HG03060 (cell line): ENCODE measurements around the gene WDR37.
"Not testable (repeated sequence)": the region's sequence is repeated elsewhere in the genome, so short reads cannot be mapped to it uniquely, and the experiment has no call there.

Experiments
- ATAC-seq: cut with Tn5 transposase; IDR thresholded peaks from one replicate; pipeline ENCODE4 v1.9.1; 2021; ENCODE audit warnings: low read depth, moderate number of reproducible peaks; ENCODE audit not compliant: unreplicated experiment

Gene WDR37, protein sequence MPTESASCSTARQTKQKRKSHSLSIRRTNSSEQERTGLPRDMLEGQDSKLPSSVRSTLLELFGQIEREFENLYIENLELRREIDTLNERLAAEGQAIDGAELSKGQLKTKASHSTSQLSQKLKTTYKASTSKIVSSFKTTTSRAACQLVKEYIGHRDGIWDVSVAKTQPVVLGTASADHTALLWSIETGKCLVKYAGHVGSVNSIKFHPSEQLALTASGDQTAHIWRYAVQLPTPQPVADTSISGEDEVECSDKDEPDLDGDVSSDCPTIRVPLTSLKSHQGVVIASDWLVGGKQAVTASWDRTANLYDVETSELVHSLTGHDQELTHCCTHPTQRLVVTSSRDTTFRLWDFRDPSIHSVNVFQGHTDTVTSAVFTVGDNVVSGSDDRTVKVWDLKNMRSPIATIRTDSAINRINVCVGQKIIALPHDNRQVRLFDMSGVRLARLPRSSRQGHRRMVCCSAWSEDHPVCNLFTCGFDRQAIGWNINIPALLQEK

DNA sequence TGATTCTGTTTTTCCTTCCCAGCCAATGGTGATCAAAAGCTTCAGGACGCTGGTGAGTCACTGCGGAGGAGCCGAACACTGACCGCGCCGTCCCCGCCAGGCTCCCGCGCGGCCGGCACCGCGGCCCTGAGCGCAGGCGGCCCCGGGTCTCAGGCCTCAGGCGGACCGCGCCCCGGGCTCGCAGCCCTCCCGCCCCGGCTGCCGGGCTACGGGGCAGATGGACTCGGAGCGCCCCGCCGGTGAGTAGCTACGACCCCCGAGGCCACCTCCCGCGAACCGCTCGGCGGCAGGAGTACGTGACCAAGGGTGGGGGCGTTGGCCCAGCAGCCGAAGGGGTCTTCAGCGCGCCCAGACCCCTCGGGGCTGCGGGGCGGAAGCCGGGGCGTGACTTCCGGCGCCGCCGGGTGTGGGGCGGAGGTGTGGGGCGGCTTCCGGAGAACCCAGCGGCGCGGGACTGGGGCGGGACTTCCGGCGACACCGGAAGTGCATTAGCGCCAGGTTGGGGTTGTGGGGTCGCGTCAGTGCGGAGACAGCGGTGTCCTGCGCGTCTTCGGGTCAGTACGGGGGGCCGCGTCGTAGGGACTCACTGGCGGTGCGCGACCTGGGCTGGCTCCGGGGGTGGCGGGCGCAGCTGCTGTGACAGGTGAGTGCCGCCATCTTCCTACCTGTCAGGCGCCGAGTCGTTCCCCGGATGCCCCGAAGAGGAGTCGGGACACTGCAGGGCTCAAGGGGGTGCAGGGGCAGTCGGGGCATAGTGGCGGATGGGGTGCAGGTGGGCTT lies at the start of gene WDR37:
TSS of gene WDR37 (plus strand) at position 60 of the 780 bp plus-strand sequence. CDS start 15,771 bp downstream, outside the sequence.
- ATAC-seq = peak; percentile 49

DNA sequence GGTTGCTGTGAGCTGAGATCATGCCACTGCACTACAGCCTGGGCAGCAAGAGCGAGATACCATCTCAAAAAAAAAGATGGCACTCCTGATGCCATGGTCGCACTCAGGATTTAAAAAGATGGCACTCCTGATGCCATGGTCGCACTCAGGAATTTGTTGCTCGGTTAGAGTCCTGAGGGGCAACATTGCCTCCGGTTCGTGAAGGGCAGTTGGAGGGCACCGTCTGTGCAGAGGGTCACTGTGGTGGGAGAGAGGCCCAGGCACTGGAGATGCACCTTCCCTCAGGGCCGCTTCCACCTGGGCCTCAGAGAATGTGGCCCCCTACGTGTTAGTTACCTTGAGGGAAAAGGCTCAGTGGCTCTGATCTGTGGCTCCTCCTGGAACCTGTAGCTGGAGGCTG lies 49.6 kb upstream of the WDR37 start:
- ATAC-seq = no peak

DNA sequence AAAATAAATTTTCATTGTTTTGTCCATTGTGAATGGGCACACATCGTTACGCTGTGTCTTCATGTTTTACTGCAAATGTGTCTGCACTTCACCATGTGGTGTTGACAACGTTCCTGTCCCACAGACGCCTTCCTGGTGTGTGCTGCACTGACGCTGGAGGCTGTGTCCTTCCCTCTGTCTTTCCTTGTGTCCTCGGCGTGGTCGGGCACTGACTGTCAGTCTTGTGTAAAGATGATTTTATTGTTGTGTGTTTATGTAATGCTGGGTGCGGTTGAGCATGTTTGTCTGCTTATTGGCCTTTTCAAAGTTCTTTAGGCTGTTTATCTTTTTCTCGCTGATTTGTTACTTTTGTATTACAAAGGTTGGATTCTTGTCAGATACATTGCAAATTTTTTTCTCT lies 48.6 kb upstream of the WDR37 start:
- ATAC-seq = no peak

DNA sequence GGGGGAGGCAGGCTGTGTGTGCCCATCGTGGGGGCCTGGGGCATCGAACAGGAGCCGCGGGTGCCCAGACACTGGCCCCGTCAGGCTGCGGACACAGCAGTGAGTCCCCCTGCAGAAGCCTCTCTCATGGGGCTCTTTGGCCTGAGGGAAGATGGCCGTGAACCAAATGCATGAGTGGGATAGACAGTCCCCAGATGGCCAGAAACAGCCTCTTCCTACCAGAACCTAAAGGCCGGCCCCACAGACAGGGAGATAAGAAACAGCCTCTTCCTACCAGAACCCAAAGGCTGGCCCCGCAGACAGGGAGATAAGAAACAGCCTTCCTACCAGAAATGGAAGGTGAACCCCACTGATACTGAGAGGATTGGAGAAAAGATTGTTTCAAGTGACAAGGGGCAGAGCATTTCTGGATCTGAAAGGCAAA lies 47.1 kb upstream of the WDR37 start:
- ATAC-seq = no peak

DNA sequence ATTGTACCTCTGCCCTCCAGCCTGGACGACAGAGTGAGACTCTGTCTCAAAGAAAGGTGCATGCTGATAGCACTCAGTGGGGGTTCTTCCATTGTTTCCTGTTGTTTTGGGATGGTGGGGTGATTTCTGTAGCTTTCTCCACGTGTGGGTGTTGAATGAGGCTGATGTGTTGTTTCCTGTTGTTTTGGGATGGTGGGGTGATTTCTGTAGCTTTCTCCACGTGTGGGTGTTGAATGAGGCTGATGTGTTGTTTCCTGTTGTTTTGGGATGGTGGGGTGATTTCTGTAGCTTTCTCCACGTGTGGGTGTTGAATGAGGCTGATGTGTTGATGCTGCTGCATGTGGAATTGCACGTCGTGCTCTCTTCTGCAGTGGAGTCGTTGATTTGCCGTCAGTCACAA lies 46.2 kb upstream of the WDR37 start:
- ATAC-seq = not testable (repeated sequence)

DNA sequence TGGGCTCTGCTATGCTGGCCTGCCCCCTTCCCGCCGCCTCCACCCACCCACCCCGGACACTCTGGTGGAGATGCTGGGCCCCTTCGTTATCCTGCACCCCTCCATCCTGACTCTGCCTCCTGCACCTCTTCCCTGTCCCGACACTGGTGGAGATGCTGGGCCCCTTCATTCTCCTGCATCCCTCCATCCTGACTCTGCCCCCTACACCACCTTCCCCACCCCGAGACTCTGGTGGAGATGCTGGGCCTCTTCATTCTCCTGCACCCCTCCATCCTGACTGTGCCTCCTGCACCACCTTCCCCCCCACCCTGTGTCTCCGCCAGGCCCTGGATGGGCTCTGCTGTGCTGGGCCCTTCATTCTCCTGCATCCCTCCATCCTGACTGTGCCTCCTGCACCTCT lies 45.5 kb upstream of the WDR37 start:
- ATAC-seq = no peak

DNA sequence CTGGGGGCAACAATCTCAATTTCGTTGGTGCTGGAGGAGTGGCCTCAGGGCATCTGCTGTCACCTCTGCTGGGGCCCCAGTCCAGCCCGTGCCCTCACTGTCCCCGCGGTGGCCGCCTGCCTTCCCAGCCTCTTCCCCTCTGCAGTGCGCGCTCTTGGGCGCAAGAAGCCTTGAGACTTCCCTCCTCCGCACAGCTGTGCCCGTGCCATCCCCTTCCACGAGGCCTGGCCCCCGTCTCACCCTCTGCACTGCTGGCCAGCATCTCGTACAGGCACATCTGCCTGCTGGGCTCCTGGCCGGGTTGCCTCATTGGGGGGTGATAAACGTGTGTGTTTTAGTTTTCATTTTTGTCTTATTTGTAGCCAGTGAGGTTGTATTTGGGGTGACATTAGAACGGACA lies 44.5 kb upstream of the WDR37 start:
- no peak for ATAC-seq

DNA sequence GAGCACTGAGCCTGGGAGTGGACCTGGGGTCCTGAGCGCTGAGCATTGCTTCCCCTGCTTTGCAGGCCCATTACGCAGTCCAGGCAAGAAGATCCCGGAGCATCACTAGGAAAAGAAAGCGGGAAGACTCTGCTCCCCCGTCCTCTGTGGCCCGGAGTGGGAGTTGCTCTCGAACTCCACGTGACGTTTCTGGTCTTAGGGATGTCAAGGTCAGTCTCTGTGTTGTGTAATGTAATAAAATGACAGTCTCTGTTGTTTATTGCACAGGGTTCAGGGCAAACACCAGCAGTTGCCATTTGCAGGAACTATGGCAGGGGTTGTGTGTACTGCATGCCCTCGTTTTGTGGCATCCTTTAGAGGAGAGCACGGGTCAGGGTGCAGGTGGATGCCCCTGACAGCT lies 40.5 kb upstream of the WDR37 start:
- ATAC-seq = no peak

DNA sequence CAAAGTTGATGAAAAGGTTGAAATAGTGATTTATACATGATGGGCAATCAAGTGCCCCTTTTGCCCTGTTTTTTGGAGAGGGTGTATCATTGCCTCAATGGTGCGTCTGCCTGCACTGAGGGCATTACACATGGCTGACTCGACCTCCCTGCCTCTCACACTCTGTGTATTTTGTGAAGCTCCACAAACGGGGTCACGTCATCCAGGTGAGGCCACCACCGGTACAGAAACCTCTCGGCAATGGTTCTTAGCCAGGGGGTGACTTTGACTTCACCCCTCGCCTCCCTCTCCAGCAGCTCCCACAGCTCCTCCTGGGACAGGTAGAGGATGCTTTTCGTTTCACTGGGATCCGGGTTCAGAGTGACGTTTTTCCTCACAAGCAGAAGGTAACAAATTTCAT lies 36.8 kb upstream of the WDR37 start:
- no peak for ATAC-seq

DNA sequence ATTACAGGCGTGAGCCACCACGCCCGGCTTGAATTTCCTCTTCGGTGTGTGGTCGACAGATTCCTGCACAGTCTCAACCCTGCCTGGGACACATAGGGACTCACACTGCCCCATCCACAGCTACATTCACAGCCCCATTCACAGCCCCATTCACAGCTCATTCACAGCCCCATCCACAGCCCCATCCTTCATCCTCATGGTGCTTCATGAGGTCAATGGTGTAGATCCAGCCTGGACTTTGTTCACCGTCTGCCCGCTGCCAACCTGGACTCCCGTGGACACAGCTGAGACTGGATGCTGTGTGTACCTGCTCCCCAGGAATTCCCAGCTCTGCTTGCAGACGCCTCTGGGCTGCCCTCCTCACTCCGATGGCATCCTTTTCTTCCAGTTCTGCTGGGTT lies 35.7 kb upstream of the WDR37 start:
- ATAC-seq = no peak

DNA sequence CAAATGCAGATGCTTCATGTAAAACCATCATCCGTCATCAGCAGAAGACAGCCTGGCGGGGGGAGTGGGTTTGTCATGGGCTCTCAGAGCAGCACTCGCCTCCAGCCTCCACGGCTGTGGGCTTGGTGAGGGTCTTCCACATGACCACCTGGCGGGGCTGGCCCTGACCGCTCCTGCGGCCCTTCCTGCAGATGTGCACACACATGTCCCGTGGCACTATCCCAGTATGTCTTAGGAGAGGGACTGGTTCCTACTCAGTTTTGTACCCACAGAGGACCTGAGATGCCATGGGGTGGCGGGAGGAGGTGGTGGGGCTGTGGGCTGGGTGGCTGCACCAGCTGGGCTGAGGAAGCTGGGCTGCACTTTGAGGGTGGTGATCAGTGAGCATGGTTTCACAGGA lies 35.2 kb upstream of the WDR37 start:
- no peak for ATAC-seq

DNA sequence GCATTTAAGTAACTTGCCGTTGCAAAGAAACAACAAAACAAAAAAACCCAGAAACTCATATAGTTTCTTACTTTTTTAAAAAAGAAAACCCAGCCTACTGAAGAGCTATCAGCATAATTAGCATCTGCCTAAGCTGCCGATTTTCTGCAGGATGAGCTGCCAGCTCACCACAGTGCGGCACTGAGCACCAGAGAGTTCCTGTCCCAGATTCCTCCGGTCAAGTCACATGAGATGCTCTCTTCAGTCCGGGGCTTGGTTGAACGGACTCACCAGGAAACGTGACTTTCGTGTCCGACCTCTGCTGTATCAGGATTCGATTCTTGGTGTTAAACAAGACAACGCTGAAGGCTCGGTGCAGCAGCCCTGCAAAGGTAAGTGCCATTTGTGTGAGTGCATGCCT lies 33.8 kb upstream of the WDR37 start:
- no peak for ATAC-seq

DNA sequence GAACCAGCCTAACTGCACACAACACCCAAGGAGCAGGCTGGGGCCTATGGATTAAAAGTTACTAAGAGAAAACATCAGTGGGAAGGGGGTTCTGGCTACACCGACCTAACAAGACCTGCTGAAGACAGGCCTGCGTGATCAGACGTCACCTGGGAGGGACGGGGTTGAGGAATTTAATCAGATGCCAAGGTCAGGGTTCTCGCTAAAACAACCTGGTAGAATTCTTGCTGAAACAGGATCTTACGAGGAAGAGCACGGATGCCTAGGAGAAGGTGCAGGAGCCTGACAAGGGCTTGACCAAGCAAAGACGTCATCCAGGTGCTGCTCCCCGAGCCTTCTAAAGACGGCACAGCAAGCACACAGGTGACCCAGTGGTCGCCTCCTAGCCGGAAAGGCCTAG lies 32.1 kb upstream of the WDR37 start:
- no peak for ATAC-seq

DNA sequence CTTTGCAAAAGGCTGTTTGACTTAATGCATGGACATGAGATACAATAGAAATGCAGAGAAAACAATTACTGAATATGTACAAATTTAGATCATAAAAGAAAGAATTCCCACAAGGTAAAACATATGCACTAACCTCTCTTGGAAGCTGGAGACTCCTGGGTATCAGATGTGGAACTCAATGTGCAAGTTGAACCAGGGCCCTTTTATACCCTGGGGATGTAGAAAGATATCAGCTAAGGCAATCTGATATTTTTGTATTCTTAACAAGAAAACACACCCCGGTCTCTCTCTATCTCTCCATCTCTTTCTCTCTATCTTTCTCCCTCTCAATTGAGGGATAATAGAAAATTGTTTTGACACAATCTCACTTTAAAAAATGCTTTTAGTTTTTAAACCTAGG lies 30.5 kb upstream of the WDR37 start, which contains the start of gene IDI2:
TSS of gene IDI2 (minus strand) at position 177 of the 400 bp plus-strand sequence. CDS start 1,136 bp downstream, outside the sequence.
- ATAC-seq = no peak

DNA sequence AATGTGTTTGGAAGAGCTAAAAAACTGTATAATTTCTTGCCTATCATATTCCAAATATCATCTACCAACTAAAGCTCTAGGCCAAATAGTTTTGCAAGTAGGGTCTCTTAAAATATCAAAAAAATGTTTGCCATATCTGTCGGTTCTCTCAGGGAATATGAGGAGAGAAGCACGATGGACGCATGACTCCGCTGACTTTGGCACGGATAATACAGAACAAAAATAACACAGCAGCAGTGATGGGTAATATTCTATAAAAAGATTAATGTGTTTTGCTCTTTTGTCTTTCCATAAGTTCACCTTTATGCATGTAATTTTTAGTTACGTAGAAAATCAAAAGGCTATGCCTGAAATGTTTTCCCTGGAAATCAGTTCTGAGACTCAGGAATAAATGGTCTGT lies 29.6 kb upstream of the WDR37 start:
- ATAC-seq = no peak

DNA sequence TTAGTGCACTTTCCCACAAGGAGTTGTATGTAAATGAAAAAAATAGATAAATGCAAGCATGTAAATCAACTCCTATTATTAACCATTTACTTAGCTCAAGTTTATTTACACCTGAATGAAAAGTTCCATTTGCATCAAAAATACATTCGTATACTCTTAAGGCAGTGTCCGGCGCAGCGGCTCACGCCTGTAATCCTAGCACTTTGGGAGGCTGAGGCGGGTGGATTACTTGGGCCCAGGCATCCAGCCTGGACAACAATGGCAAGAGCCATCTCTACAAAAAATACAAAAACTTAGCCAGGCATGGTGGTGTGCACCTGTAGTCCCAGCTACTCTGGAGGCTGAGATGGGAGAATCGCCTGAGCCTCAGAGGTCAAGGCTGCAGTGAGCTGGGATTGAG lies 26.3 kb upstream of the WDR37 start:
- ATAC-seq = no peak

DNA sequence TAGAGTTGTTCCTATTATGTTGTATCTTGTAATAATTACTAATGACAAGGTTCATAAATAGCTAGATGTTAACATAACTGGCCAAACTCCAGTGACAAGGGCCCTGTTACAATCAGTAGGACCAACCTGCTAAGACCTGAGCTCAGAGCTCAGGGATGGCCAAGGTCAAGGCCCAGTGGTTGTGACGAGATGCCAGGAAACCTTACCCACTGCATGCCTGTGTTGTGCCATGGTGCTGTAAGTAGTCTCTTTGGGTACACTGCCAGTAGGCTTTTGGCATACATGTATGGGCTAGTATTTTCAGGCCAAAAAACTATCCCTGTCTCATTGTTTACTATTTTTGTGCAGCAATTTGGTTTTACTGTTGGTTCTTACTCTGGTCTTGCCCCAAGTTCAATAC lies 22.6 kb upstream of the WDR37 start:
- ATAC-seq = no peak

DNA sequence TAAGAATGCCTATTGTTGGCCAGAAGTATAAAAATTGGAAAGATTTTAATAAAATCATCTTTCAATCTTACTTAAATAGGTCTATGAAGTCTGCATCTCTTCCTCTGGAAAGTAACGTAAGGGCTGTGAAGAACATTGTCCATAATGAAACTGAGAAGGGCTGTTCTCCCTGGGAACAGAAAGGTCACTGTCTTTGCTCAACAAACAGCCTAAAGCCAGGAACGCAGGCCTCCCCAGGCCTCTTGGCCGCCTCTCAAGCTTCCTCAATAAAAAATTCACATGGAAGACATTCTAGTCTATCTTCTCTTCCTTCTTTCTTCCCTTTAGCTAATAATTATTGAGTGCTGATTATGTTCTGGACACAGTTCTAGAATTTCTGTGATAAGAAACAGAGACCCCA lies 21.4 kb upstream of the WDR37 start:
- no peak for ATAC-seq

DNA sequence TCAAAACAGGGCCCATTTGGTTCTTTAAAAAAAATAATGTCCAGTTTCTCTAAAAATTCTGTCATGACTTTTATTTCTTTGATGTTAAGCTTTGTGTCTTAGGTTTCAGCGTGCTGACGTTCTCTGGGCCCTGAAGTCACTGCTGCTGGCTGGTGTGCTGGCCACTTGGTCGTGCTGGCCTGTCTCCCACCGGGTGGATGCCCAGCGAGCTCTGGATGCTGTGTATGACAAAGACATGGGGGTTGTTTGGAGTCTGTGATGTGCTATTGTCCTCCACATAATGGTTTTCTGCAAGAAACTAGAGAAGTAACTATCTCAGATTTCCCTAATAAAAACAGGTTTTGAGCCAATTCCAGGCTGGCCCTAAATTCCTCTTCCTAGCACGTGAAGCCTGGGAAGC lies 21.0 kb upstream of the WDR37 start:
- ATAC-seq = no peak

DNA sequence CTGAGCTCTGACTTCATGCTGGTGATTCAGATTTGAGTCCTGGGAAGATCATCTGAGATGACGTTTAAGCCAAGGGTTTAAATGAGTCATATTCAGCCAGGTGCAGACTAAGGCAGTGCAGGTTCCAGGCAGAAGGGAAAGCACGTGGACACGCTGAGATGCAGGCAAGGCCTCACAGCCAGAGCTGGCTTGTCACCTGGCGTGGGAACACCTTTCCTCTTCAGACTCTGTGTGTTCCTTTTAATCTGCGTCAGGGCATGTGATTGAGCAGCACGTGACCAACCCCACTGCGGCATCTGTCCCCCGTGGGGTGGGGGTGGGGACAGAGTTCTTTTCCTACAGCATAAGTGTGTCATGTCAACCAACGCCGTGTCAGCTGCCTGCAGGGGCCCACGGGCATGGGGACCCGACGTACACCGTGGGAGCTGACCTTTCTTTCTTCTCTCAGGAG lies 19.8 kb upstream of the WDR37 start:
- ATAC-seq = peak; percentile 72

DNA sequence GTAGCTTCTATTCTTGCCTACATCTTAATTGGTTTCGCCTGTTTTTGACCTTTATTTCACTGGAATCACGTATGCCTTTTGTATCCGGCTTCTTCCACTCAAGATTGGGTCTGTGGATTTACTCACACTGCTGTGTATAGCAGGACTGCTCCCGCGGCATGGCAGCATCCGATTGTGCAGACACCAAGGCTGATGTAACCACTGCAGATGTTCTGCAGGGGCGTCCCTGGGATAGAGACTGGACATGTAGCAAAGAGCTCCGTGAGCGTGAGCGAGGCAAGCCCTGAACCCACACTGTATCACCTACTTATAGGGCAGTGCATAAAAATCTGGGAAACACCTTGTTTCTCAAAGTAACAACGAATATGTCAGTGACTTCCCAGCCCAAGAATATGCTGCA lies 19.1 kb upstream of the WDR37 start:
- ATAC-seq = no peak
